GM12891 (cell line): ENCODE data around the gene TENM4.

Experiments used
- POLR2A ChIP-seq: IDR thresholded peaks from 2 replicates; pipeline ENCODE4 v1.6.1; 2011; ENCODE audit warnings: low read depth, low read length, control low read depth
- POLR2AphosphoS5 ChIP-seq: IDR thresholded peaks from 2 replicates; pipeline ENCODE4 v1.6.1; 2011; ENCODE audit warnings: low read depth, low read length, control low read depth
- SPI1 ChIP-seq: IDR thresholded peaks from 2 replicates; pipeline ENCODE4 v1.6.1; 2011; ENCODE audit warnings: low read depth, low read length, control low read depth
- TAF1 ChIP-seq: IDR thresholded peaks from 2 replicates; pipeline ENCODE4 v1.6.1; 2011; ENCODE audit warnings: low read depth, low read length, control low read depth

- TF ChIP-seq POLR2A (no peak), TAF1 (no peak), SPI1 (no peak), POLR2AphosphoS5 (no peak)
Measured at GRCh38 chr11:79441461-79441875, 638 bp upstream of the TENM4 start.
